HT-29 (cell line): Measurements from ENCODE around the gene TCL1B. TPM values are rescaled to one million over a fixed set of nuclear protein-coding genes. Genes with fewer than 3 reads are reported as not detected.

Source experiments
- small RNA-seq: library from RNA; depleted of rRNA; stranded (forward); fragments of <200 nt; gene quantifications from one replicate; pipeline ENCODE3, GENCODE V24; 2014
- total RNA-seq: library from RNA; depleted of rRNA; stranded (reverse); fragments of >200 nt; shearing (Covaris generic); gene quantifications from 2 replicates; pipeline ENCODE4 v1.2.3, GENCODE V29; 2014; rRNA removed

The TCL1B gene
- total RNA-seq, 1 experiment from 2014 or later = not detected

Small RNA genes within 50 kb of the gene (small RNA-seq; reads per million reads assigned to genes)
- gene RF02193 = not detected

Other genes with a start within 250 kb of the TCL1B start
- gene SYNE3, start 169.8 kb upstream of the TCL1B start, total RNA-seq = not detected in 2 replicates
- gene GLRX5, start 151.4 kb upstream of the TCL1B start, total RNA-seq = 56.9 and 60.8 TPM in 2 replicates
- gene TCL1A, start 27.7 kb downstream of the TCL1B start, total RNA-seq = not detected in 2 replicates
- gene TUNAR, start 190.4 kb downstream of the TCL1B start, total RNA-seq = not detected in 2 replicates